Measurements from ENCODE around the gene MATCAP1.

Gene MATCAP1

DNA sequence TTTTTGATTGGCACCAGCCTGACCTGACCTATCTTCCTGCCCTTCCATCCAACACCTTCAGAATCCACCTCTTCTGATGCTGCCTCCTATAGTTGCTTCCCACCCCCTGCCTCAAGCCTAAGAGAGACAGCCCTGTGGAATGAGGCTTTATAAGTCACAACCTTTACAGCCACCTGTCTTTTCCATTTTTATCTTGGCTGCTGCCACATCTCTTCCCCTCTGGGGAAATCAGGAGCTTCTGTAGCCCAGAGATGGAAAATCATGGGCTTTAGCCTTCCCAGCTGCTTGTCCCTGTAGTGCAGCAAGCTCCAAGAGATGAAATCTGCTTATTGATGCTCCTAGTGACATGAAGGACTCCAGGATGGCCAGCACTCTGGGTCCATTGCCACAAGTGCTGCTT lies 55.3 kb downstream of the MATCAP1 start:
- DNase-seq (ENCODE audit: low read depth): no peak
